GM11168 (cell line): ENCODE results near the gene TEAD1.

Experiments
- in situ Hi-C: fragments of 300-500 bp; cut with MboI; formaldehyde crosslinking; loops from one replicate; pipeline ENCODE4 v1.12.0; 2022; ENCODE audit warnings: low sequenced_read_pairs; ENCODE audit not compliant: unreplicated experiment

Gene TEAD1

DNA sequence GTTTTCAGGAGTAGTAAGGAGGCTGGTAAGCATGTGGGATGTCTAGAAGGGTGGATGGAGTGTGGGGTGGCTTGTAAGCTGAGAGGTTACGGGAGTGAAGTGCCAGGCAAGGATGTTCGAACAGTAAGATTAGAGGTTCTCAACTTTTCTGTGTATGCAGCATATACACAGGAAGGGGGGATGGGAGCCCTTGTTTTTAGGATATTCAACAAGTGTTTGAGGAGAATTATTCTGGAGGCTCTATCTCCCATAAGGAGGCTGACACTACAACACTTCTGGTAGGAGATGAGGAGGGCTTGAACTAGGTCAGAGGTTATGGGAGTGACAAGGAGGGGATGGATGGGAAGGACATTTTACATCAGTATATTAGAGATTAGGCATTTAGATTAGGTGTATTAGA, 109.5 kb downstream of the TEAD1 start:
- in situ Hi-C loops, result no loop called here

DNA sequence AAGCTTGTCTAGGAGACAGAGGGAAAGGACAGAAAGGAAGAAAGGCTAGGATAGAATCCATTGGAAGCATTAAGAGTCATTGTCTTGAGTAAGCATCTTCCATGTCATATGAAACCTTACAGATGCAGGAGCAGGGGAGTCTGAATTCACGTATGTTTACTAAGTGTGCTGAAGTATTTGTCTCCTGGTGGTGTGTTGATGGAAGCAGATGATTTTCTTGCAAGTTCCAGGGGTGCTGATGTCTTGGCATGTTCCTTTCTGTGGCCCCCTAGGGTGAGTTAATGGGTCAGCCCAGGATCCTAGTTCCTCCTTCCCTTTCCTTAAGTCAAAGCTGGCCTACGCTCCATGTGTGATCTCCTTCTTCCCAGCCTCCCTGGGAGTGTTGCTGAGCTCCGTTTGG, 110.2 kb downstream of the TEAD1 start:
- in situ Hi-C loops, result no loop called here

DNA sequence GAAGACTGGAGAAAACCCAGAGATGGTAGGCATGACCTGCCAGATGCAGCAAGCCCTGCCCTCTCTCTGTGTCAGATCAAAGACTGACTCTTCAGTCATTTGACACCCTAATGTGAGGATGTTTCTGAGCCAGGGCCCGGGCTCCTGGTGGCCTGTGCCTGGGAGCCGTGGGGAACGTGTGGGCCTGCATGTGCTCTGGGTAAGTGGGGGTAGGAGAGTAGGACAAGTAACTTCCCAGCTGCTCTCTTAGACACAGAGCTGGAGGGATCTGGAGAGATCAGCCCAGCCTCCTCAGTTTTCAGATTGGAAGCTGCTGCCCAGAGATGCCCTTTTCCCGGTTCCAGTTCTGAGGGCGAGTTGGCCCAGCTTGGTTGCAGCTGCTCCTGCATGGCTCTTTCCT, 110.8 kb downstream of the TEAD1 start:
- in situ Hi-C loops, result no loop called here

DNA sequence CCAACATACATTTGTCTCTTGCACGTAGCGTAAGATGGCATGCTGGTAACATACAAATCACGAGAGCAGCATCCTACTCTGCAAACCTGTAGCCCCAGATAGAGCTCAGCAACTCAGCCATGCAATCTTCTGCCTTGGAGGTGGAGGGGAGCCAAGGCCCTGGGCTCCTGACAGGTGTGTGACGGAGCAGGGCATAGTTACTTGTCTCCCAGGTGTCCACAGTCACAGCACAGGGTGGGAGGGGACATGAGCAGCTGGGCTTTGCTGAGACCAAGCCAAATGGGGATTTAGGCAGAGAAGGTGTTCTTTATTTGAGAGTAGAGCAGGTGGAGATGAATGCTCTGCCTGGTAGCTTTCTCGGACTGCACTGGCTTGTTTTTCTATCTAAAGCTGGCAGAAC, 111.7 kb downstream of the TEAD1 start:
- in situ Hi-C loops, result no loop called here

DNA sequence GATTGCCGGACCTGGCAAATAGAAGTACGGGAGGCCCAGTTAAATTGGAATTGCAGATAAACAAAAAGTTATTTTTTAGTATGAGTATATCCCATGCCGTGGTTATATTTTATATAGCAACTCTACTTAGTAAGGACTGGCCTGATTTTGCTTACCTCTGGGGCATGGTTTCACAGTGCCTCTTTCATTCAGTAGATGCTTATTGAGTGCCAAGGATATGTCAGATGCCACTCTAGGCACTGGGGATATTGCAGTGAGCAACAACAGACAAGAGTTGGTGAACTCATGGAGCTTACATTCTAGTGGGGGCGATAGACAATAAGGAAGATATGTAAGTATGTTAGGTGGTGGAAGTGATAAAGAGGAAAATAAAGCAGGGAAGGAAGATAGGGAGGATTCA, 112.2 kb downstream of the TEAD1 start:
- in situ Hi-C loops, result no loop called here

DNA sequence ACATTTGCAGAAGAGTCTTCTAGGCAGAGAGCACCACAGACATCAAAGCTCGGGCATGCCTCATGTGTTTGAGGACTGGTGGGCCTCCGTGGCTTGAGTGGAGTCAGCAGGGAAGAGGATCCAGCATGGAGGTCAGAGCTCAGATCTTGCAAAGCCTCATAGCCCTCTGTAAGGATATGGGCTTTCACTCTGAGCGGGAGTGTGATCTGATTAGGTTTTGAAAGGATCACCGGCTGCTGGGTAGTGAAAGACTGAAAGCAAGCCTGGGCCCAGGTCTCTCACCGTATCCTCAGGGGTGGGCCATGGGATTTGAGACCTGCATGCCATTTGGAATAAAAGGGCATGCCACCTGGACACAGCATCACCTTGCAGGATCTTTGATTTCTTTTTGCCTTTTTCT, 112.7 kb downstream of the TEAD1 start:
- in situ Hi-C loops, result no loop called here

DNA sequence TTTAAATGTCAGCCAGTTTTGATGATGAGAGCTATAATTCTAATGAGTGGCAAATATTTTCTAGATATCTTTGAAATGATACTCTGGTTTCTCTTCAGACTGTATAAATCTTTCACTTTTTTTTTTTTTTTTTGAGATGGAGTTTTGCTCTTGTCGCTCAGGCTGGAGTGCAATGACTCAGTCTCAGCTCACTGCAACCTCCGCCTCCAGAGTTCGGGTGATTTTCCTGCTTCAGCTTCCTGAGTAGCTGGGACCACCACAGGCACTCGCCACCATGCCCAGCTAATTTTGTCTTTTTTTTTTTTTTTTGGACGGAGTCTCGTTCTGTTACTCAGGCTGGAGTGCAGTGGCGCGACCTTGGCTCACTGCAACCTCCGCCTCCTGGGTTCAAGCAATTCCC, 113.6 kb downstream of the TEAD1 start:
- in situ Hi-C loops, result no loop called here

DNA sequence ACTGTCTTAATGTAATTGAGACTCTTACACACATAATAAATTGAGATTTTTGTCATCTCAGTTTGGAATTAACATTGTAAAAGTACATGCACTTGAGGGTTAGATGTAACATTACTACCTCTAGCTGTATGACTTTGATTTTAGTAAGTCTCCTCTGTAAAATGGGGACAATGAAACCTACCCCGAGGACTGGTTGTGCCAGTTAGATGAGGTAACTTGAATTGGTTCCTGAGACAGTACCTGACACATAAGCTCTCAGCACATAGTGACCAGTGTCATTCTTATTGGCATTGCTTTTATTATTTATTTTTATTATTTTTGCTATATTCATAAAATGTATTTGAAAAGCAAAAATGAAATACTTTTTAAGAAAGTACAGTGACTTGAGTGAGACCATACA, 114.8 kb downstream of the TEAD1 start:
- in situ Hi-C loops, result no loop called here

DNA sequence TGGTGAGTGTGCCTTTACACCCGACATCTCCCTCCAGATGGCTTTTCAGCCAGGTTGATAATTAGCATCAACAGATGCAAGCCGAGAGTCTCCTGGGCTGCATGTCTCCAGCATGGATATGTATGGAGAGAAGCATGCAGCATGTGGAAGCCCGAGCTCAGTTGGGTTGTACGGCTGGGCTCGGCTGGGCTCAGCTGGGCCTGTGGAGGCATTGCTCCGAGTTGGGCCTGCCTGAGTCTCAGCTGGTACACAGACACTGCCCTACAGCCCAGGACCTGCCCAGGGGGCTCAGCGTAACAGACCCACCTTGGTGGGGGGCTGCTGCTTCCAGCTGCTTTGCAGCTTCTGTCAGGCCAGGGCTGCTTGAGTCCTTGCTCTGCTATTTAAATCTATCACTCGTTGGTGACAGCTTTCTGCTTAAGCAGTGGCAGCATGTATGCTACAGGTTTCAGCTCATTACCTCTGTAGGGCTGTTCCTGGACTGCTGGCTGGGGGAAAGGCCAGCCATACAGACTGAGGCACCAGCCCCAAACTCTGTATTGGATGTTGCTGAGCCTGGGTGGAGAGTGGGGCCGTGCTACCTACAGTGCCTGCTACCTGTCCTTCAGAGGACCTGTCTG, 115.5 kb downstream of the TEAD1 start:
- in situ Hi-C loops, result no loop called here

DNA sequence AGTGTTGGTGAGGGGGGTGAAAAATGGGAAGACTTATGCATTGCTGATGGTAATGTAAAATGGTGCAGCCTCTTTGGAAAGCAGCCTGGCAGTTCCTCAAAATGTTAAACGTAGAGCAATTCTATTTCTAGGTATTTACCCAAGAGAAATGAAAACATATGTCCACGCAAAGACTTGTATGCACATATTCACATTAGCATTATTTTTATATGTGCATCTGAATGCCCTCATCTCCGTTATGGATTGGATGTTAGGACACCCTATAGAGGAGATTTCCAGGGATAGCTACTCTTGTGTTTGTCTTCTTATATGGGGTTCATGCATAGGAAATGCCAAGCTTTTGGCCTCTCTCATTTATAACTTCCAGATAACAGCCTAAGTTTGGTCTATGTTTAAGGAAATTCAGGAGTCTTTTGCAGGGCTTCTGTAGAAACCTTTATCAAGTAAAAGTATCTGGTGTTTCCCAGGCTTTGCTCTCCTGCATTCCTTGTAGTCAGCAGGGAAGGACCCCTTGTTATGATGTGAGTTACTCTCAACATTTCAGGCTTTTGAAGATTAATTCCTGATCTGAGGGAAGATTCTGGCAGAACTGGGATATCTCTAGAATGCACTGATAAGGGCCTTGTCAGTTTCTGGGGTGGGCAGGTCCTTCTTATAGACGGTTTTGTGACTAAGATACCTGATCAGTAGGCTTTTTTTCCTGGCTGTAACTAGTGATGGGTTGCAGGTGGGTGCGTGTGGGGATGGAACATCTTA, 116.8 kb downstream of the TEAD1 start:
- in situ Hi-C loops, result no loop called here

DNA sequence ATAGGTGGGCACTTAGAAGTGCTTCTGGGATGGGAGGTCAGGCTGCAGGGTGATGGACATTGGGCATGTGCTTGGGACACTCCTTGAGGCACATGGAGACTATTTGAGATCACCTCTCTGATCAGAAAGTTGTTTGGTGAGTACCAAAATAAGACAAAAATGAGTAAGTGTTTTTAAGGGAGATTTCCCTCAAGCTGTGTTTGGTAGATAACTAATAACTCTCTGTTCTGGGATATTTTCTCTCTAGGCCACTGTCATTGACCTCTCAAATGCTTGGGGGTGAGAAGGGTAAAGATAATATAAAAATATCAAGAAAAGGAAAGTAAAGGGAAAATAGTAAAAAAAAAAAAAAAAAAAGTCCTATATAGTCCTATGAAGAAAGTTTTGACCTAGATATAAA, 117.8 kb downstream of the TEAD1 start:
- in situ Hi-C loops, result no loop called here

DNA sequence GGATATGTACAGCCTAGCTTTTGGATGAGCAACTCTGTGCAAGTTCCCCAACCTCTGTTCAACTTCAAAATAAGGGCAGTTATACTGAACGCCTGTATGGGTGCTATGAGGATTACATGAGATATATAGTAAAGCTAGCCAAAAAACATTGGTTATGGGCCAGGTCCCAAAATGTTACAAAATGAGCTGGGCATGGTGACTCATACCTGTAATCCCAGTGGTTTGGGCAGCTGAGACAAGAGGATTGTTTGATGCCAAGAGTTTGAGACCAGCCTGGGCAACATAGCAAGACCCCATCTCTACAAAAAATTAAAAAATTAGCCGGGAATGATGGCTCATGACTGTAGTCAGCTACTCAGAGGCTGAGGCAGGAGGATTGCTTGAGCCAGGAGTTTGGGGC, 118.4 kb downstream of the TEAD1 start:
- in situ Hi-C loops, result no loop called here

DNA sequence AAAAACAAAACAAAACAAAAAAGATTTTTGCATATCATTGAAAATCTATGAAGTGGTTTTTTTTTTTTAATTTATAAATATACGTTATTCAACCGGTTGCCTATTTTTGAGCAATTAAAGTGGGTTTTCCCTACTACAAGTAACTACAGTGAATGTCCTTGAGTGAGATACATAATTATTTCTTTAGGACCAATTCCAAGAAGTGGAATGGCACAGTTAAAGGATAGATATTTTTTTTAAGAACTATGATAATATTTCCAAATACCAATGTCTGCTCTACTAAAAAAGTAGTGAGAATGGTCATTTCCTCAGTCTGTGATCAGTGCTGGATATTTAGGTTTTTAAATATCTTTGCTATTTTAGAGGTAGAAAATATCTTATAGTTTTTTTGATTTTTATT, 118.8 kb downstream of the TEAD1 start:
- in situ Hi-C loops, result no loop called here

DNA sequence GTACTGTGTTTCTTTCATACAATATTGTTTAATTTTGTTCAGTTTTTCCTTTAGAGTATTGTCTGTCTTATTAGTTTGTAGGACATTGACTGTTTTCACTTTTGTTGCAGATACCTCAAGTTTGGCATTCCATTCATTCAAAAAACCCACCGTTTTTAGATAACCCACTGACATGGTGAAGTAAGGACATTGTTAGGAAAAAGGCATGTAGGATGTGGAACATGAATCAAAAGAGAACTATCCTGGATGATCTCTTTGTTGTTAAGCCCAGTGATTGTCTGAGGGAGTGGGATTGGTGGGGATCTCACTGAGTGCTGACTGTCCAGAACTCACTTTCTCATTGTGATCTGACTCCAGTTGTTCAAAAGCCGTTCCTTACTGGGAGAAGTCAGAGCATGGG, 119.3 kb downstream of the TEAD1 start:
- in situ Hi-C loops, result no loop called here

DNA sequence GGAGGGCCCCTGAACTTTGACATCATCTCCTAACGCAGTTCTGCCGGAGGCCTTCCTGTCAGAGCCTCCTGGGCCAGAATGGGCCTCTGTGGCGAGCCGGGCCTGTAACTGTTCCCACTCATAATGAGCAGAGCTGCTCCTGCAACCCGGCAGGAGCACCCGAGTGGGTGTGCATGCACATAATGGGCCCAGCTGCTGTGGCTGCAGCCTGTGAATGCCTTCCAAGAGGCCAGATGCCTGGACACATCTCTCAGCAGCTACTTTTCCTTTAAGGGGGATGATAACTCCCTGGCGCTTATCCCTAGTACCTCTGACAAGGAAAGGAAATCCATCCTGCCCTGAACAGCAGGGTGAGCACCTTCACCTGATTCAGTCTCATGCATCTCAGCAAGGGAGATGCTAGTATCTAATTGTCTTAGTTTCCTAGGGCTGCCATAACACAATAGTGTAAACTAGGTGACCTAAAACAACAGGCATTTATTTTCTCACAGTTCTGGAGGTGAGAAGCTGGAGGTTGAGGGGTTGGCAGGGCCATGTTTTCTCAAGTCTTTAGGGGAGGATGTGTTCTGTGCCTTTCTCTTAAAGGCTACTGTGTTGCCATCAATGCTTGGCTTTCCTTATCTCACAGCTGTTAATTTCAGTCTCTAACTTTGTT, 120.5 kb downstream of the TEAD1 start:
- in situ Hi-C loops, result no loop called here

DNA sequence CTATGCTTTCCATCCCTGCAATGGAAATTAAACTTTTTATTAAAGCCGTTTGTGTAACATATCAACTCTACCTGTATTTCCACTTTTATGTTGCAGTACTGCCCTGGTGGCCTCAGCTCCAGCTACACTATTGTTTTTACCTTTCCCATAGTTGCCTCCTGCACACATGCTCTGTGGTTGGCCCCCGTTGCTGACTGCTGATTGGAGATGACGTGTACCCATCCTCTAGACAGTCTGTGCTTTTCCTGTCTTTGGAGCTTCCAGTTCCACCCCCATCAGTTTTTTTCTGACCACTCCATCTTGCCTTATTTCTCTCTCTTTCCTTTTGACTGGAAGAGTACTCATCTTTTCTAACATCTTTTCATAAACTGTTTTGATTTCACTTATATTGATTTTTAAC, 123.8 kb downstream of the TEAD1 start:
- in situ Hi-C loops, result no loop called here

DNA sequence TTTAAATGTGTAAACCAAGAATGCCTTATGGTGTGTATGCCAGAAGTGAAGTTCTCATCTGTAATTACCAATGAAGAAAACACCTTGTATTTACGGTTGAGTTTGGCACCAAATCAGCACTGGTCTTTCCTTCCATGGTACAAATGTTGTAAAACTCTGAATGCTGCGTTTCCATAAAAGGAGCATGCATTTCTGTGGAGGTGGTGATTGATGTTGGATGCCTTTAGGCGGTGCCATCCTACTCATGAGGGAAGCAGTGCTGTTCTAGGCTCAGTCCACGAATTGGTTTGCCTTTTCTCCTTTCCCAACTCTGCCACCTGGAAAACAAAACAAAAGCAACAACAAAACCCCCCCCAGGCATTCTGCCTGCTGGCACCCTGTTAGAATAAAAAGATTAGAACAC, 124.4 kb downstream of the TEAD1 start:
- in situ Hi-C loops, result no loop called here

DNA sequence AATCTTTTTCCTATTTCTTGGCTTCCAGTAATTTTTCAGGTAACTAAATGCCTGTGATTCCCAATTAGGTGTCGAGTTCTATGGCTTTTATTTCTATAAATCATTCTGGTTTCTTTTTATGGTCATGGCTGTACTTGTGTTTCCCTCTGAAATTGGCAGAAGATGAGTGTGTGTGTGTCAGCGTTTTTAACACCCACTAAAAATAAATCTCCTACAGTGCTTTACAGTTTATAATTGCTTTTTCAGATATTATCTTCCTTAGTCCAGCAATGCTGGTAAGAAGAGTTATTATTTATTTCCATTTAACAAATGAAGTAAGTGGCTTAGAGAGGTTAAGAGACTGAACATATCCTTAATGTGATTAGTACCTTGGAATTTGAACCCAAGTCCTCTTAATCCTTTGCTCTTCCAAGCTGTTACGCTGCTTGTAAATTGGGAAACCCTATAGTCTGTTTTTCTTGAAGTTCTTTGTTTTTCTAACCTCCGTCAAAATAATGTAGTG, 125.2 kb downstream of the TEAD1 start:
- in situ Hi-C loops, result no loop called here

DNA sequence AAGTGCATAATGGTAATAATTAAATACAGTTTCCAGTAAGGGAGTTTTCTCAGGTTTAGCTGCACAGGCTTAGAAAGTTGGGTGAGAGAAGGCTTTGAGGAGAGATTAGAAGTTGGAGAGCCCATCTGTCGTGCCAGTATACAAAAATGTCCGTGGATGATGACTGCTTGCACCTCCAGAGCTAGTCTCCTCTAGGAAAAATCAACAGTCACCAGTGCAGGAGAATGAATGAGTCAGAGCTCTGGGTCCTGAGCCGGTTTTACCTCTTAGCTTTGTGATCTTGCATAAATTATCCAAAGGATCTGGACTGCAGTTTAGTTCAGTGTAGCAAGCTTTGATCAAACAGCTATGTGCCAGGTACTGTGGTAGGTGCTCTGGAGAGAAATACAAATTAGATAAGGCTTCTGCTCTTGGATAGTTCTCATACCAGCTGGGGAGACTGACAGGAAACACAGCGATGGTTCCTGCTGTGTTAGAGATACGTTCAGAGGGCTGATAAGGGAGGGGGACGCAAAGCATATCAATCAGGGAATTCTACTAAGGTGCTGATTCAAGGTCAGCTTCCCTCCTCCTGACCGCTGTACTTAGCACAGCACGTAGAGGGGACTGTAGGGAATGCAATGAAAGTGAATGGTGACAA, 125.9 kb downstream of the TEAD1 start:
- in situ Hi-C loops, result no loop called here

DNA sequence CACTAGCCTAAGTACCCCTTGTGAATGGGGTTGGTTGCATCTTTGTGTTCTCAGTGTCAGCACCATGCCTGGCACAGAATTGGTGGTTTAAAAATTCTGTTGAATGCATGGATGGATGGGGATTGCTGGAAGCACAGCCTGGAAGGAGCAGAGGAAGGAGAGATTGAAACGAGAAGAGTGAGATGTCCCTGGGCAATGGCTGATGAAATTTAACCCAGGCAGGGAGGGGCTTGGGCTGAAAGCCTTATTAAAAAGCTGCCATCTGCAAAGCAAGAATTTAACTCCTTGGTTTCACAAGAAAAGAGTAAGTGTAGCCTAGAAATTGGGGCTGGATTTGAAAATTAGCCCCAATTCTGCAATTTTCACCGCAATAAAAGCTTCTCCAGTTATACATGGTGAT, 126.7 kb downstream of the TEAD1 start:
- in situ Hi-C loops, result no loop called here

DNA sequence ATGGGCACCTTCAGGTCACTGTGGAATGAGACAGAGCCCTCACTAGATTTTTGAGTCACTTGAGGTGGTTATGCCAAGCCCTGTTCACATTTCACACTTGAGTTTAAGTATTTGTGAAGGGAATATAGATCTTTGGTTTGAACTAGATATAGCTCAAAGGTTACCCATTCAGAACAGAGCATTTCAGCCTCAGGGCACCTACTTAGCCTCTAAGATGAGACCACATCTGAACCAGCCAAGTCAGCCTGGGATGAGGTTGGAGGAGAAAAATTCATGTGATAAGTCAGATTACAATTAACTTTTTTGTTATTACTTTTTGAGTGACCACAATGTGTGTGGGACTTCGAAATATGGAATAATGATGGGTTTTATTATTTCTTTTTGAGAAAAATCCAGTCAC, 127.8 kb downstream of the TEAD1 start:
- in situ Hi-C loops, result no loop called here
